NCI-H1105 treated with DMSO at 0.1 percent for 48 hours (cell line): ENCODE data around the gene BZW2.

Experiments
- DNase-seq: peaks from one replicate; lab custom pipeline; 2025; lab: John Stamatoyannopoulos, UW

The BZW2 gene

GRCh38 chr7:16645593-16646471, at the start of gene BZW2, which contains the start of gene ANKMY2:
Gene BZW2 (plus strand): TSS chr7:16646181. CDS start chr7:16665444, 19,263 bp downstream.
Gene ANKMY2 (minus strand): TSS chr7:16645754. CDS start chr7:16645573, 181 bp downstream.
- peak; percentile 94 for DNase-seq

GRCh38 chr7:16598015-16598414, 48.0 kb upstream of the BZW2 start:
- no peak for DNase-seq

GRCh38 chr7:16599860-16600259, 46.1 kb upstream of the BZW2 start:
- DNase-seq, result no peak

GRCh38 chr7:16603633-16604032, 42.3 kb upstream of the BZW2 start:
- DNase-seq, result no peak

- no peak for DNase-seq
These were observed 41.9 kb upstream of the BZW2 start for GRCh38 chr7:16604054-16604453.

GRCh38 chr7:16606704-16607103, 39.3 kb upstream of the BZW2 start:
- no peak for DNase-seq

GRCh38 chr7:16609842-16610450, 36.0 kb upstream of the BZW2 start:
- DNase-seq, result no peak

- DNase-seq, result no peak
These were observed 34.3 kb upstream of the BZW2 start for GRCh38 chr7:16611711-16612110.

GRCh38 chr7:16615228-16615627, 30.8 kb upstream of the BZW2 start:
- DNase-seq, result no peak

- DNase-seq, result no peak
These were observed 29.9 kb upstream of the BZW2 start for GRCh38 chr7:16616122-16616521.

- no peak for DNase-seq
These were observed 29.4 kb upstream of the BZW2 start for GRCh38 chr7:16616542-16616941.

- DNase-seq, result no peak
These were observed 26.0 kb upstream of the BZW2 start for GRCh38 chr7:16619979-16620408.

- no peak for DNase-seq
These were observed 19.6 kb upstream of the BZW2 start for GRCh38 chr7:16626388-16626787.

GRCh38 chr7:16627236-16627635, 18.7 kb upstream of the BZW2 start:
- DNase-seq, result no peak

GRCh38 chr7:16630654-16631053, 15.3 kb upstream of the BZW2 start:
- DNase-seq, result no peak

- DNase-seq, result no peak
These were observed 11.7 kb upstream of the BZW2 start for GRCh38 chr7:16634271-16634738.

GRCh38 chr7:16636555-16637101, 9.4 kb upstream of the BZW2 start:
- no peak for DNase-seq

GRCh38 chr7:16637379-16637778, 8.6 kb upstream of the BZW2 start:
- no peak for DNase-seq

- no peak for DNase-seq
These were observed 7.4 kb upstream of the BZW2 start for GRCh38 chr7:16638282-16639280.

GRCh38 chr7:16644157-16644556, 1.8 kb upstream of the BZW2 start:
- DNase-seq, result no peak
